ENCODE results near the gene TBC1D5.

DNA sequence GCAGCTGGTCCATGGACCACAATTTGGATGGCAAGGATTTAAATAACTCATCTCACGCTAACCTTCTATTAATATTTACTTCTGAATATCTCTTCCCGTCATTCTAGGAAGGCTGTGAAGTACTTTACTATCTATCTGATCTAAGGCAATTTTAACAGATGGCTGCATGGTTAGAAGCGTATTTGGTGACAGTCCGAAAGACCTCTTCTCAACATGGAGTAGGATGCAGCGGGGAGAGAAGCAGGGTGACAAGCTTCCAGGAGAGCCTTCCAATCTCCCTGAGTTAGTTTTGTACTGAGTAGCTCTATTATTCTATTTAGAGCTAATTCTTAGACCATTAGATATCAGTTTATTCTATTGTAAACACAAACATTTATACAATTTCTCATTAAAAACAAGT, 548.3 kb downstream of the TBC1D5 start:
- TF ChIP-seq, protein P1, sequence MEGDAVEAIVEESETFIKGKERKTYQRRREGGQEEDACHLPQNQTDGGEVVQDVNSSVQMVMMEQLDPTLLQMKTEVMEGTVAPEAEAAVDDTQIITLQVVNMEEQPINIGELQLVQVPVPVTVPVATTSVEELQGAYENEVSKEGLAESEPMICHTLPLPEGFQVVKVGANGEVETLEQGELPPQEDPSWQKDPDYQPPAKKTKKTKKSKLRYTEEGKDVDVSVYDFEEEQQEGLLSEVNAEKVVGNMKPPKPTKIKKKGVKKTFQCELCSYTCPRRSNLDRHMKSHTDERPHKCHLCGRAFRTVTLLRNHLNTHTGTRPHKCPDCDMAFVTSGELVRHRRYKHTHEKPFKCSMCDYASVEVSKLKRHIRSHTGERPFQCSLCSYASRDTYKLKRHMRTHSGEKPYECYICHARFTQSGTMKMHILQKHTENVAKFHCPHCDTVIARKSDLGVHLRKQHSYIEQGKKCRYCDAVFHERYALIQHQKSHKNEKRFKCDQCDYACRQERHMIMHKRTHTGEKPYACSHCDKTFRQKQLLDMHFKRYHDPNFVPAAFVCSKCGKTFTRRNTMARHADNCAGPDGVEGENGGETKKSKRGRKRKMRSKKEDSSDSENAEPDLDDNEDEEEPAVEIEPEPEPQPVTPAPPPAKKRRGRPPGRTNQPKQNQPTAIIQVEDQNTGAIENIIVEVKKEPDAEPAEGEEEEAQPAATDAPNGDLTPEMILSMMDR (IDR thresholded peaks at IDR 0.05): no peak
- no peak for TF ChIP-seq POLR2AphosphoS5 (IDR thresholded peaks at IDR 0.05; ENCODE audit: low read depth, low read length)
- TF ChIP-seq TCF7L2 (IDR thresholded peaks at IDR 0.05; ENCODE audit: low read depth, low read length): no peak
- TF ChIP-seq, protein P2, sequence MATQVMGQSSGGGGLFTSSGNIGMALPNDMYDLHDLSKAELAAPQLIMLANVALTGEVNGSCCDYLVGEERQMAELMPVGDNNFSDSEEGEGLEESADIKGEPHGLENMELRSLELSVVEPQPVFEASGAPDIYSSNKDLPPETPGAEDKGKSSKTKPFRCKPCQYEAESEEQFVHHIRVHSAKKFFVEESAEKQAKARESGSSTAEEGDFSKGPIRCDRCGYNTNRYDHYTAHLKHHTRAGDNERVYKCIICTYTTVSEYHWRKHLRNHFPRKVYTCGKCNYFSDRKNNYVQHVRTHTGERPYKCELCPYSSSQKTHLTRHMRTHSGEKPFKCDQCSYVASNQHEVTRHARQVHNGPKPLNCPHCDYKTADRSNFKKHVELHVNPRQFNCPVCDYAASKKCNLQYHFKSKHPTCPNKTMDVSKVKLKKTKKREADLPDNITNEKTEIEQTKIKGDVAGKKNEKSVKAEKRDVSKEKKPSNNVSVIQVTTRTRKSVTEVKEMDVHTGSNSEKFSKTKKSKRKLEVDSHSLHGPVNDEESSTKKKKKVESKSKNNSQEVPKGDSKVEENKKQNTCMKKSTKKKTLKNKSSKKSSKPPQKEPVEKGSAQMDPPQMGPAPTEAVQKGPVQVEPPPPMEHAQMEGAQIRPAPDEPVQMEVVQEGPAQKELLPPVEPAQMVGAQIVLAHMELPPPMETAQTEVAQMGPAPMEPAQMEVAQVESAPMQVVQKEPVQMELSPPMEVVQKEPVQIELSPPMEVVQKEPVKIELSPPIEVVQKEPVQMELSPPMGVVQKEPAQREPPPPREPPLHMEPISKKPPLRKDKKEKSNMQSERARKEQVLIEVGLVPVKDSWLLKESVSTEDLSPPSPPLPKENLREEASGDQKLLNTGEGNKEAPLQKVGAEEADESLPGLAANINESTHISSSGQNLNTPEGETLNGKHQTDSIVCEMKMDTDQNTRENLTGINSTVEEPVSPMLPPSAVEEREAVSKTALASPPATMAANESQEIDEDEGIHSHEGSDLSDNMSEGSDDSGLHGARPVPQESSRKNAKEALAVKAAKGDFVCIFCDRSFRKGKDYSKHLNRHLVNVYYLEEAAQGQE (IDR thresholded peaks at IDR 0.05; ENCODE audit: insufficient read depth in 1 of 2, low read depth in 2 of 2, low read length in 1 of 2): no peak
- TF ChIP-seq SIN3A (IDR thresholded peaks at IDR 0.05; ENCODE audit: borderline replicate concordance, insufficient read depth, low read depth, low read length): no peak

All from Panc1 (cell line).